GM12878 (cell line): Measurements from ENCODE around the gene LDLRAD4.

Source experiments
- BACH1 ChIP-seq: fragments of 450-650 bp; IDR thresholded peaks from 2 replicates; pipeline ENCODE4 v1.6.1; 2017; ENCODE audit warnings: mild to moderate bottlenecking, borderline replicate concordance
- CBX5 ChIP-seq: sonication (generic); IDR thresholded peaks from 2 replicates; pipeline ENCODE4 v1.6.1; 2016; ENCODE audit warnings: low read depth, moderate library complexity, mild to moderate bottlenecking, inconsistent platforms
- CEBPB ChIP-seq, 2 experiments: fragments of 150-350 bp in 1 of 2; IDR thresholded peaks; 2 replicates each; pipeline ENCODE4 v1.6.1; 2012 to 2014; ENCODE audit warnings: low read depth in 2 of 2, low read length in 2 of 2, borderline replicate concordance in 1 of 2, inconsistent platforms in 1 of 2
- CTCF ChIP-seq, 3 experiments: IDR thresholded peaks in 2 of 3; conservative IDR thresholded peaks in 1 of 3; 2 replicates each; pipeline ENCODE4 v1.5.1; 2011; ENCODE audit warnings: low read depth in 3 of 3, low read length in 3 of 3, mild to moderate bottlenecking in 3 of 3, control low read depth in 2 of 3, moderate library complexity in 2 of 3, inconsistent platforms in 1 of 3, mixed read lengths in 1 of 3; ENCODE audit not compliant: control insufficient read depth in 2 of 3, insufficient read depth in 1 of 3; ENCODE audit errors: extremely low read depth in 1 of 3
- E2F8 ChIP-seq: fragments of 450-650 bp; IDR thresholded peaks from 2 replicates; pipeline ENCODE4 v1.6.1; 2018; ENCODE audit warnings: mild to moderate bottlenecking, low read depth, moderate library complexity; ENCODE audit not compliant: partially characterized antibody
- ESRRA ChIP-seq: IDR thresholded peaks from 2 replicates; pipeline ENCODE4 v1.6.1; 2012; ENCODE audit warnings: mild to moderate bottlenecking, low read length, improper control_type of control experiment
- MAX ChIP-seq: IDR thresholded peaks from 2 replicates; pipeline ENCODE4 v1.6.1; 2012; ENCODE audit warnings: low read depth, low read length, improper control_type of control experiment
- MEF2B ChIP-seq: fragments of 450-650 bp; IDR thresholded peaks from 2 replicates; pipeline ENCODE4 v1.6.1; 2018; ENCODE audit warnings: mild to moderate bottlenecking, moderate library complexity; ENCODE audit not compliant: partially characterized antibody, poor library complexity, severe bottlenecking
- PBX3 ChIP-seq: IDR thresholded peaks from 2 replicates; pipeline ENCODE4 v1.6.1; 2011; ENCODE audit warnings: mild to moderate bottlenecking, low read depth, low read length, moderate library complexity; ENCODE audit not compliant: insufficient replicate concordance
- POLR2AphosphoS2 ChIP-seq: IDR thresholded peaks from 2 replicates; pipeline ENCODE4 v1.6.1; 2011; ENCODE audit warnings: low read depth, mild to moderate bottlenecking, low read length, improper control_type of control experiment, moderate library complexity
- POLR2AphosphoS5 ChIP-seq: IDR thresholded peaks from 2 replicates; pipeline ENCODE4 v1.6.1; 2011; ENCODE audit warnings: mild to moderate bottlenecking, low read length, inconsistent platforms
- SKIL ChIP-seq: fragments of 450-650 bp; IDR thresholded peaks from 2 replicates; pipeline ENCODE4 v1.6.1; 2017; ENCODE audit warnings: mild to moderate bottlenecking, low read depth, inconsistent platforms; ENCODE audit not compliant: poor library complexity, severe bottlenecking
- SPI1 ChIP-seq: IDR thresholded peaks from 2 replicates; pipeline ENCODE4 v1.6.1; 2011; ENCODE audit warnings: low read depth, mild to moderate bottlenecking, low read length, moderate library complexity, borderline replicate concordance; ENCODE audit not compliant: insufficient read depth
- ZNF274 ChIP-seq: IDR thresholded peaks from one replicate; pipeline ENCODE4 v1.8.0; 2011; ENCODE audit not compliant: insufficient read length, insufficient read depth

GRCh38 chr18:13579874-13580273, 361.3 kb downstream of the LDLRAD4 start:
- TF ChIP-seq POLR2AphosphoS5: no peak
- no peak; the same call in 1 of the 2 replicates for TF ChIP-seq SPI1
- no peak for TF ChIP-seq POLR2AphosphoS2
- TF ChIP-seq CTCF (IDR thresholded peaks at IDR 0.05 in 2 of 3, conservative IDR thresholded peaks at IDR 0.05 in 1 of 3; ENCODE audit: control insufficient read depth in 2 of 3, extremely low read depth in 1 of 3, insufficient read depth in 1 of 3, low read depth in 3 of 3, low read length in 3 of 3): no peak
- TF ChIP-seq MEF2B: no peak
- no peak for TF ChIP-seq SKIL
- TF ChIP-seq CBX5: no peak
- no peak for TF ChIP-seq ESRRA
- no peak for TF ChIP-seq BACH1
- TF ChIP-seq ZNF274: no peak
- TF ChIP-seq E2F8: no peak
- TF ChIP-seq MAX: no peak
- TF ChIP-seq CEBPB (IDR thresholded peaks at IDR 0.05; ENCODE audit: borderline replicate concordance in 1 of 2, low read depth in 2 of 2, low read length in 2 of 2): no peak
- no peak for TF ChIP-seq PBX3
